GM12864 (cell line): ENCODE results near the gene C5orf22.
"Not testable (repeated sequence)": the region's sequence is repeated elsewhere in the genome, so short reads cannot be mapped to it uniquely, and the experiment has no call there.

Experiments
- DNase-seq: peaks from one replicate; pipeline ENCODE4 v3.0.0-alpha.2; 2011; ENCODE audit warnings: low read depth
- H3K4me3 ChIP-seq: 2 replicates; pipeline ENCODE4 v1.5.1; 2011; ENCODE audit warnings: mild to moderate bottlenecking, low read depth, low read length, control low read depth
- CTCF ChIP-seq: IDR thresholded peaks from 2 replicates; pipeline ENCODE4 v1.5.1; 2011; ENCODE audit warnings: low read depth, mild to moderate bottlenecking, moderate library complexity, low read length, control low read depth, inconsistent platforms; ENCODE audit errors: missing control alignments

C5orf22 gene

GRCh38 chr5:31523041-31523440, 9.1 kb upstream of the C5orf22 start:
- DNase-seq = no peak
- TF ChIP-seq CTCF = no peak
- no peak overlapping the region for H3K4me3 ChIP-seq

GRCh38 chr5:31530541-31531265, 1.4 kb upstream of the C5orf22 start:
- TF ChIP-seq CTCF = no peak
- no peak for DNase-seq
- peak overlapping the region; percentile 93 for H3K4me3 ChIP-seq

GRCh38 chr5:31531543-31531887, 586 bp upstream of the C5orf22 start:
- no peak for TF ChIP-seq CTCF
- H3K4me3 ChIP-seq = peak overlapping the region; percentile 93
- no peak for DNase-seq

GRCh38 chr5:31534527-31535046, 2.5 kb downstream of the C5orf22 start:
- no peak for DNase-seq
- TF ChIP-seq CTCF = no peak
- no peak overlapping the region for H3K4me3 ChIP-seq

GRCh38 chr5:31536873-31537272, 4.8 kb downstream of the C5orf22 start:
- no peak for TF ChIP-seq CTCF
- DNase-seq = no peak
- H3K4me3 ChIP-seq = no peak overlapping the region

- no peak for TF ChIP-seq CTCF
- no peak for DNase-seq
- no peak overlapping the region for H3K4me3 ChIP-seq
Observed at GRCh38 chr5:31537349-31537748, 5.2 kb downstream of the C5orf22 start.

- no peak for TF ChIP-seq CTCF
- no peak overlapping the region for H3K4me3 ChIP-seq
- no peak for DNase-seq
Observed at GRCh38 chr5:31537851-31538250, 5.8 kb downstream of the C5orf22 start.

- H3K4me3 ChIP-seq, DNase-seq: not testable (repeated sequence)
Observed at GRCh38 chr5:31549114-31549513, 17.0 kb downstream of the C5orf22 start.
